Nephron (organoid): ENCODE measurements around the gene SCAMP5.

Source experiments
- H3K27ac Mint-ChIP-seq, 3 experiments: 2 replicates each; pipeline ENCODE4 v1.8.0; 2020; ENCODE audit warnings: mixed read lengths in 3 of 3, mild to moderate bottlenecking in 2 of 3, moderate library complexity in 1 of 3
- H3K27me3 Mint-ChIP-seq: 2 replicates; pipeline ENCODE4 v1.8.0; 2021; ENCODE audit warnings: low read depth, mild to moderate bottlenecking, moderate library complexity, mixed read lengths
- H3K36me3 Mint-ChIP-seq: 2 replicates; pipeline ENCODE4 v1.8.0; 2020; ENCODE audit warnings: low read depth, mixed read lengths
- H3K4me1 Mint-ChIP-seq: 2 replicates; pipeline ENCODE4 v1.8.0; 2020; ENCODE audit warnings: mixed read lengths
- H3K4me3 Mint-ChIP-seq, 3 experiments: 2 replicates each; pipeline ENCODE4 v1.8.0; 2020; ENCODE audit warnings: mild to moderate bottlenecking in 3 of 3, mixed read lengths in 3 of 3, moderate library complexity in 2 of 3
- H3K9me3 Mint-ChIP-seq: 2 replicates; pipeline ENCODE4 v1.8.0; 2020; ENCODE audit warnings: mixed read lengths
- CTCF ChIP-seq, 3 experiments: fragments of 200-600 bp; sonication (generic); IDR thresholded peaks; one replicate each; pipeline ENCODE4 v1.5.0; 2021; ENCODE audit warnings: antibody characterized with exemption in 3 of 3; ENCODE audit not compliant: unreplicated experiment in 3 of 3

The SCAMP5 gene

GRCh38 chr15:75001310-75001709, 5.9 kb downstream of the SCAMP5 start:
- no peak for TF ChIP-seq CTCF (IDR thresholded peaks at IDR 0.05; ENCODE audit: unreplicated experiment in 3 of 3)
- Mint-ChIP-seq H3K9me3 (no peaks in the 10 kb centered on the region), H3K27ac (no peak overlapping the region), H3K36me3 (peaks cover 13% of the 10 kb centered on the region), H3K27me3 (peaks cover 19% of the 10 kb centered on the region), H3K4me3 (no peak overlapping the region), H3K4me1 (peaks cover 4% of the 10 kb centered on the region)

- Mint-ChIP-seq H3K36me3 (peaks cover 10% of the 10 kb centered on the region), H3K27ac (no peak overlapping the region), H3K4me3 (no peak overlapping the region), H3K9me3 (no peaks in the 10 kb centered on the region), H3K27me3 (peaks cover 8% of the 10 kb centered on the region), H3K4me1 (no peaks in the 10 kb centered on the region)
- TF ChIP-seq CTCF (IDR thresholded peaks at IDR 0.05; ENCODE audit: unreplicated experiment in 3 of 3) = no peak
Observed at GRCh38 chr15:75002398-75002797, 7.0 kb downstream of the SCAMP5 start.

GRCh38 chr15:75007216-75007615, 11.9 kb downstream of the SCAMP5 start:
- Mint-ChIP-seq H3K27me3 (peaks cover 5% of the 10 kb centered on the region), H3K9me3 (no peaks in the 10 kb centered on the region), H3K4me1 (no peaks in the 10 kb centered on the region), H3K4me3 (no peak overlapping the region), H3K27ac (no peak overlapping the region), H3K36me3 (peaks cover 12% of the 10 kb centered on the region)
- TF ChIP-seq CTCF (IDR thresholded peaks at IDR 0.05; ENCODE audit: unreplicated experiment in 3 of 3) = no peak

- no peaks in the 10 kb centered on the region for H3K9me3 Mint-ChIP-seq
- no peak overlapping the region for H3K4me3 Mint-ChIP-seq
- H3K27me3 Mint-ChIP-seq = peaks cover 5% of the 10 kb centered on the region
- H3K36me3 Mint-ChIP-seq = peaks cover 10% of the 10 kb centered on the region
- no peak overlapping the region for H3K27ac Mint-ChIP-seq
- no peaks in the 10 kb centered on the region for H3K4me1 Mint-ChIP-seq
- no peak for TF ChIP-seq CTCF (IDR thresholded peaks at IDR 0.05; ENCODE audit: unreplicated experiment in 3 of 3)
Observed at GRCh38 chr15:75008221-75008625, 12.9 kb downstream of the SCAMP5 start.

- Mint-ChIP-seq H3K36me3 (peaks cover 8% of the 10 kb centered on the region), H3K4me3 (no peak overlapping the region), H3K4me1 (no peaks in the 10 kb centered on the region), H3K27me3 (peaks cover 5% of the 10 kb centered on the region), H3K9me3 (no peaks in the 10 kb centered on the region), H3K27ac (no peak overlapping the region)
- TF ChIP-seq CTCF (IDR thresholded peaks at IDR 0.05; ENCODE audit: unreplicated experiment in 3 of 3) = no peak
Observed at GRCh38 chr15:75008629-75009326, 13.4 kb downstream of the SCAMP5 start.

- Mint-ChIP-seq H3K27me3 (no peaks in the 10 kb centered on the region), H3K36me3 (peaks cover 6% of the 10 kb centered on the region), H3K4me3 (no peak overlapping the region), H3K4me1 (no peaks in the 10 kb centered on the region), H3K9me3 (no peaks in the 10 kb centered on the region), H3K27ac (no peak overlapping the region)
- TF ChIP-seq CTCF (IDR thresholded peaks at IDR 0.05; ENCODE audit: unreplicated experiment in 3 of 3) = no peak
Observed at GRCh38 chr15:75016431-75016830, 21.1 kb downstream of the SCAMP5 start.
